SJSA1 (cell line): ENCODE results near the gene TELO2. TPM values are rescaled to one million over a fixed set of nuclear protein-coding genes. Genes with fewer than 3 reads are reported as not detected.
"Not testable (repeated sequence)": the region's sequence is repeated elsewhere in the genome, so short reads cannot be mapped to it uniquely, and the experiment has no call there.

Experiments
- DNase-seq, 2 experiments: peaks; one replicate each; pipeline ENCODE4 v3.0.0-alpha.2; 2015 to 2020; ENCODE audit warnings: low spot score in 2 of 2, low read depth in 1 of 2
- H3K27ac ChIP-seq: fragments of 250-450 bp; sonication (Bioruptor Pico); 2 replicates; pipeline ENCODE4 v1.5.1; 2020; ENCODE audit warnings: mild to moderate bottlenecking, moderate library complexity
- H3K27me3 ChIP-seq: fragments of 250-450 bp; sonication (Bioruptor Pico); replicated peaks from 2 replicates; pipeline ENCODE4 v1.5.1; 2020; ENCODE audit warnings: mild to moderate bottlenecking, moderate library complexity
- H3K36me3 ChIP-seq: fragments of 250-450 bp; sonication (Bioruptor Pico); 2 replicates; pipeline ENCODE4 v1.5.1; 2020; ENCODE audit warnings: mild to moderate bottlenecking
- H3K4me1 ChIP-seq: fragments of 250-450 bp; sonication (Bioruptor Pico); replicated peaks from 2 replicates; pipeline ENCODE4 v1.6.1; 2021; ENCODE audit warnings: mild to moderate bottlenecking
- H3K4me3 ChIP-seq: fragments of 250-450 bp; sonication (Bioruptor Pico); 2 replicates; pipeline ENCODE4 v1.5.1; 2020; ENCODE audit warnings: mild to moderate bottlenecking
- H3K9me3 ChIP-seq: fragments of 250-450 bp; sonication (Bioruptor Pico); replicated peaks from 2 replicates; pipeline ENCODE4 v1.5.1; 2020; ENCODE audit warnings: mild to moderate bottlenecking
- total RNA-seq: library from RNA; depleted of rRNA; stranded (reverse); fragments of >200 nt; shearing (Covaris generic); gene quantifications from 2 replicates; pipeline ENCODE4 v1.2.3, GENCODE V29; 2014

Gene TELO2
- total RNA-seq, 1 experiment from 2014 or later: 19.7 TPM

DNA sequence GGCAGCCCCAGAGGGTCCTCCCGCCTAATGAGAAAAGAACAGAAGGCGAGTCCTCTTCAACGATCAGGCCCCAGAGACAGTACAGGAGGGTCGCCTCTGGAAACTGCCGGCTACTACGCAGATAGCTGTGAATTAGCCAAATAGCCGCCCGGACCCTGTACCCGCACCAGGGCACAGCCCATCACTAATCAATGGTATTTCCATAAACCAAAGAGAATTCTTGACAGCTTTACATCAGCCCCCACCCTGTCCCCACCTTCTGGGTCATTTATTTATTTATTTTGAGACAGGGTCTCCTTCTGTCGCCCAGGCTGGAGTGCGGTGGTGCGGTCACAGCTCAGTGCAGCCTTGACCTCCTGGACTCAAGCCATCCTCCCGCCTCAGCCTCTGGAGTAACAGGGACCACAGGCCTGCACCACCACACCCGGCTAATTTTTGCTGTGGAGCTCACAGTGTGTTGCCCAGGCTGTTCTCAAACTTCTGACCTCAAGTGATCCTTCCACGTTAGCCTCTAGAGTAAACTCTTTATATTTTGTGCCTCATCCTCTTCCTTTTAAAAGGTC lies 17.5 kb upstream of the TELO2 start:
- peak overlapping the region; percentile 94 for H3K4me3 ChIP-seq
- H3K27me3 ChIP-seq: no peaks in the 10 kb centered on the region
- peaks cover 23% of the 10 kb centered on the region for H3K4me1 ChIP-seq
- no peak for DNase-seq
- peak overlapping the region; percentile 77 for H3K27ac ChIP-seq
- peaks cover 10% of the 10 kb centered on the region for H3K36me3 ChIP-seq
- no peaks in the 10 kb centered on the region for H3K9me3 ChIP-seq

- no peak overlapping the region for H3K27ac ChIP-seq
- H3K27me3 ChIP-seq: no peaks in the 10 kb centered on the region
- H3K36me3 ChIP-seq: peaks cover 10% of the 10 kb centered on the region
- H3K9me3 ChIP-seq: no peaks in the 10 kb centered on the region
- peaks cover 26% of the 10 kb centered on the region for H3K4me1 ChIP-seq
- no peak overlapping the region for H3K4me3 ChIP-seq
- DNase-seq: no peak
Measured at GRCh38 chr16:1477033-1477432, 16.1 kb upstream of the TELO2 start.

GRCh38 chr16:1478937-1479336 lies 14.2 kb upstream of the TELO2 start:
- H3K27me3 ChIP-seq: not testable (repeated sequence)
- peaks cover 10% of the 10 kb centered on the region for H3K36me3 ChIP-seq

DNA sequence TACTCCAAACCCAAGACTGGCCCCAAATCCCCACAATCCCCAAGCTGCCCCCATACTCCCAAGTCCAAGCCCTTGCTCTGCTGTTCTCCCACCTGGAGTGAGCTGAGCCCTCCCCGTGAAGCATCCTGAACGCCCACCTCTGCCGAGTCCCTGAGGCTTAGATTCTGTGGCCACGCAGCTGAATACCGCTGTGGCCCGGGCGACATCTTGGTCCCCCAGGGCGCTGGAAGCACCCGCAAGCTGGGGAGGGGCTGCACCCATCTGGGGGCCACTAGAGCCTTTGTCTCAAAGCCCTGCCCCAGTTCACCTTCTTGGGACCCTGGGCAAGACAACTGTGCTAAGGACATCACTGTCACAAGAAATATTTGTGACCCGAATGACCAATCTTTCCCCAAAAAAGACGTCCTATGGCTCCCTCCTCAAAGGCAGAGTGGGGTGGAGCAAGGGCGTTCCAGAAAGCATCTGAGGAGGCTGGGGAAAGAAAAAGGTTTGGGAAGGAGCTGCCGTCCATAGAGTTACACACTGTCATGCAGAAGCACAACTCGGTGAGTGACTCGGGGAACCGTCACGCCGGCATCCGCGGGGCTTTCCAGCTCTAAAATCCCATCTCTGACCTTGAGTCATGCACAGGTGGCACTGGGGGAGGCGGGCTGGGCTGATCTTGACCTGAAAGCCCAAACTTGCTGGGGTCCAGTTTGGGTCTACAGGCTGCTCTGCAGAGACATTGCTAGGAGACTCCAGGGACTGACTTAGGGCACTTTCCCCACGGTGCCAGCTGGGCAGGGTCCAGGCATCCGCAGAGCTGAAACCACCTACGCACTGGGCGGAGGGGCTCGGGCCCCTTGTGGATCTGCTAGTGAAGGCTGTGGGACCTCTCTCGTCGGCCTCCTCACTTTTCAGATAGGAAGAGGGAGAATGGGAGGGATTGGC lies 11.0 kb upstream of the TELO2 start:
- peaks cover 4% of the 10 kb centered on the region for H3K4me1 ChIP-seq
- H3K9me3 ChIP-seq: no peaks in the 10 kb centered on the region
- peak; percentile 20 to 72 for DNase-seq
- no peaks in the 10 kb centered on the region; the same call in 1 of the 2 replicates for H3K27me3 ChIP-seq
- no peak overlapping the region for H3K4me3 ChIP-seq
- H3K36me3 ChIP-seq: no peaks in the 10 kb centered on the region
- no peak overlapping the region for H3K27ac ChIP-seq

More at GRCh38 chr16:1478937-1479336, 14.2 kb upstream of the TELO2 start:
- H3K4me3 ChIP-seq, H3K9me3 ChIP-seq, H3K27ac ChIP-seq, DNase-seq: not testable (repeated sequence)
- peaks cover 24% of the 10 kb centered on the region for H3K4me1 ChIP-seq

DNA sequence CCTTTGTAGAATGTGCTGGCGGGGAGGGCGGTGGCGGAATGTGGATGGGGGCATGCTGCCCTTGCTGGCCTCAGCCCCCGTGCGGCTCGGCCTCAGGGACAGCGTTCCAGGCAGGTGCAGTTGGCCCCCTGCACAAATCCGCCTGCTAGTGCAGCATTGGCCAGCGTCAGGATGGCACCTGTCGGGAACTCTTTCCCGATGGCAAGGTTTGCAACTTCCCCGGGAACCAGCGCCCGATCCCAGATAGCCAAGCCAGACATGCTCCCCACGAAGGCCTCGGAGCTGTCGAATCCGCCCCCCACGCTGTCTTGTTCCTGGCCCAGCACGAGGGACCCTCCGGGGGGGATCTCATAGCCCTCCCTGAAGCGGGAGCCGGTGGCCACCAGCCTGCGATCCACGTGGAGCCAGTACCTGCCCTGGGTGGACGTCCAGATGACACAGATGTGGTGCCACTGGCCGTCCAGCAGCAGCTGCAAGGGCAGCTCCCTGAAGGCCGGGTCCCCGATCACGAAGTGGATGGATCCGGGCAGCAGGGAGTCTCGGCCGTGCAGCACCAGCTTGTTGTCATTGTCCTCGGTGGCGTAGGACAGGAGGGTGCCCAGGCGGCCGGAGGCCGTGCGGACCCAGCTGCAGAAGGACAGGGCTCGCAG lies 7.2 kb upstream of the TELO2 start:
- Histone ChIP-seq H3K27me3 (no peaks in the 10 kb centered on the region; the same call in 1 of the 2 replicates), H3K4me3 (no peak overlapping the region), H3K4me1 (peaks cover 4% of the 10 kb centered on the region), H3K27ac (no peak overlapping the region), H3K36me3 (no peaks in the 10 kb centered on the region), H3K9me3 (no peaks in the 10 kb centered on the region)
- no peak for DNase-seq

DNA sequence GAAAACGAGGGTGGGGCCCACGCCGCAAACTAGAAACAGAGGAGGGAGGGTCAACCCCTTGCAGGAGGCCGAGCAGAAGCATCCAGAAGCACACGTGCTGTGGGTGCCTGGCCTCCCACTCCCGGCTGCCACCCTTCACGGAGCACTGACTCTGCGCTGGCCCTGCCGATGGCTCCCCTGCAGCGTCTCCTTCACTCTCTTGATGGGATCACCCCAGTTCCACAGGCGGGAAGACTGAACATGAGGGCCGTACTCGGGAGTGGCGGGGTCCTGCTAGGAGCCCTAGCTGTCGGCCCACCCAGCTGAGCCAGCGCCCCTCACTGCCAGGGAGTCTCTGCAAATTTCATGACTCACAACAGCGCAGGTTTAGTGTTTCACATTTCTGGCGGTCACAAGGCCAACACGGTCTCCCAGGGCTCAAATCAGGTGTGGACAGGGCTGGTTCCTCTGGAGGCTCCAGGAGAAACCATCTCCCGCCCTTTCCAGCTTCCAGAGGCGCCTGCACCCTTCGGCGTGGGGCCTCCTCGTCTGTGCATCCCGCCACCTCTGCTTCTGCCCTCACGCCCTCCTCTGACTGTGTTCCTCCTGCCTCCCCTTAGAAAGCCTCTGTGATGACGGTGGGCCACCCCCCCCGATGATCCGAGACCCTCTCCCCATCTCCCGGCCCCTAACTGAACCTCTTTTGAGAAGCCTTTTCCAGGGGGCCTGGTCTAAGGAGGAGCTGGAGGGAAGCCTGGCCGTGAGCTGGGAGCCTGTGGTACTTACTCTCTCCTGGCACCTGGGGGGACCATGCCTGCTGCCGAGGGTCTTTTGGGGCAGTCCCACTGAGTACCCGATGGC lies 6.4 kb upstream of the TELO2 start:
- Histone ChIP-seq H3K27ac (no peak overlapping the region), H3K4me3 (no peak overlapping the region), H3K27me3 (no peaks in the 10 kb centered on the region; the same call in 1 of the 2 replicates), H3K9me3 (no peaks in the 10 kb centered on the region), H3K4me1 (peaks cover 4% of the 10 kb centered on the region), H3K36me3 (no peaks in the 10 kb centered on the region)
- no peak for DNase-seq

DNA sequence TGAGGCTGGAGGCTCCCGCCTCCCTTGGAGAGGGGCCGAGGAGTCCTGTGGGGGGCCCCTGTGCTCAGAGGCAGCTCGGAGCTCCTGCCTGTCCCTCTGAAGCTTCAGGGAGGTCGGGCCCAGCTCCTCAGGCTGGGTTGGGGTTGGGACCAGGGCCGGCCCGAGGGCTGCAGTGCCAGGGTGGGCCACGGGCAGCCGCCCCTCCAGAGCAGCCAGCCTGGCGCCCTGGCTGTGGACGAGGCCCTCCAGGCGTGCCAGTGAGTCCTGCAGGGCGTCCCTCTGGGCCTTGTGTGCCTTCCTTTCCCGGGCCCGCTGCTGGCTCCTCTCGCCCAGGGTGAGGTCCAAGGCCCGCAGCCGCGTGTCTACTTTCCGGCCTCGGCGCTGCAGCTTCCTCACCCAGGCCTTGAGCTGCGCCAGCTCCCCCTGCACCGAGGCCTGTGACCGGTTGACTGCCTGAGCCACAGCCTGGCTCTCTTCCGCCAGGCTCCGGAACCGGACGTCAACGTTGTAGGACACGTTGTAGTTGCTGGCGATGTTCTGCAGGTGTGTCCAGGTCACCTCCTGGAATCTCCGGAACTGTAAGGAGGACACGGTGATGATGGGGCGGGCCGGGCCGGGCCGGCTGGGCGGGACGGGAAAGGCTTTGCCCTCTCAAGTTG lies 5.6 kb upstream of the TELO2 start:
- H3K4me1 ChIP-seq: no peaks in the 10 kb centered on the region; the same call in 1 of the 2 replicates
- H3K27ac ChIP-seq: no peak overlapping the region
- no peak overlapping the region for H3K4me3 ChIP-seq
- no peaks in the 10 kb centered on the region; the same call in 1 of the 2 replicates for H3K27me3 ChIP-seq
- DNase-seq: no peak
- H3K36me3 ChIP-seq: no peaks in the 10 kb centered on the region
- H3K9me3 ChIP-seq: no peaks in the 10 kb centered on the region

DNA sequence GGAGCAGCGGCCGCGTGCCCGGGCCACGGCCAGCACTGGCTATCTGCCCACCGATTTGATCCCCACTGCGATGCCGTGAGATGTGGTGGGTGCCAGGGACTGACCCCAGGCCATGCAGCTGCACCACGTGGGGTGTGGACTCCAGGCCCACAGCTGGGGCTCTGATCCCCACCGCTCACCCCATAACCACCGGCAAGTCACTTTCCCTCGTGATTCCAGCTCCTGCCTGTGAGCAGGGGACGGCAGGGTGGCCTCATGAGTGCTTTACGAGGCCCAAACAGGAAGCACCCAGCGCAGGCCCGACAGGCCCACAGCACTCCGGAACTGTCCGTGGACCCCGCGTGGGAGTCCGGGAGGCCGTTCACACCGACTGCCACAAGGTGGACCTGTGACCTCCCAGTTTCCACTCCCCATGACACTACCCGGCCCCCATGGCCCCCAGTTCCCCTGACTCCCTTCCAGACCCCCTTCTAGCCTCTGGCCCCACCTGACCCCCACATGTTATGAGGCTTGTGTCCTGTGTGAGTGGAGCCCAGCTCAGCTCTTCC lies 5.0 kb upstream of the TELO2 start:
- Histone ChIP-seq H3K36me3 (no peaks in the 10 kb centered on the region), H3K4me3 (no peak overlapping the region)

GRCh38 chr16:1488619-1489018 lies 4.5 kb upstream of the TELO2 start, which contains the start of gene PTX4:
PTX4 (minus strand) TSS chr16:1488944; CDS start chr16:1488909, 35 bp downstream.
- Histone ChIP-seq H3K4me1 (peaks cover 5% of the 10 kb centered on the region), H3K36me3 (no peaks in the 10 kb centered on the region), H3K27me3 (no peaks in the 10 kb centered on the region; the same call in 1 of the 2 replicates), H3K27ac (no peak within 1 kb of the TSS), H3K9me3 (0 out of 2 replicates have a peak, but pooled peaks cover 2% of the 10 kb centered on the region), H3K4me3 (no peak within 1 kb of the TSS)
- no peak for DNase-seq

More for the DNA sequence above, 5.0 kb upstream of the TELO2 start:
- no peak overlapping the region for H3K27ac ChIP-seq
- no peaks in the 10 kb centered on the region; the same call in 1 of the 2 replicates for H3K27me3 ChIP-seq
- no peak for DNase-seq
- H3K4me1 ChIP-seq: peaks cover 5% of the 10 kb centered on the region
- H3K9me3 ChIP-seq: 0 out of 2 replicates have a peak, but pooled peaks cover 2% of the 10 kb centered on the region

DNA sequence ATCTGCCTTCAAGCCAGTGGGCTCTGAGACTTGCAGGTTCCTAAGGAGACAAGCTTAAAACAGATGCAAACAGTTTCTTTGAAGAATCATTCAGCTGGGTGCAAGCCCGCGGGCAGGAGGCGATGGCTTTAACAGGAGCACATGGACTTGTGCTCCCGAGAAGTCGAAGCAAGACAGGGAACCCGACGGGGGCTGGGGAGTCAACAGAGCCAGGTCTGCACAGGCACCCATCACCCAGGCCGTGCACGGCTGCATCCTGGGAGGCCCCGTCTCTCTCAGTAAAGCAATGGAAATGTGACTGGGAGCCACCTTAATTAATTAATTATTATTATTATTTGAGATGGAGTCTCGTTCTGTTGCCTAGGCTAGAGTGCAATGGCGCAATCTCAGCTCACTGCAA lies 4.1 kb upstream of the TELO2 start:
- DNase-seq: no peak
- Histone ChIP-seq H3K9me3 (0 out of 2 replicates have a peak, but pooled peaks cover 2% of the 10 kb centered on the region), H3K4me1 (peaks cover 6% of the 10 kb centered on the region), H3K27me3 (no peaks in the 10 kb centered on the region; the same call in 1 of the 2 replicates), H3K36me3 (peaks cover under 1% of the 10 kb centered on the region; the same call in 1 of the 2 replicates), H3K4me3 (no peak overlapping the region), H3K27ac (no peak overlapping the region)

GRCh38 chr16:1491327-1491726 lies 1.8 kb upstream of the TELO2 start:
- peaks cover 13% of the 10 kb centered on the region for H3K4me1 ChIP-seq
- H3K4me3 ChIP-seq: no peak overlapping the region
- no peaks in the 10 kb centered on the region; the same call in 1 of the 2 replicates for H3K27me3 ChIP-seq
- no peak overlapping the region for H3K27ac ChIP-seq
- peaks cover 23% of the 10 kb centered on the region for H3K36me3 ChIP-seq
- no peak for DNase-seq
- H3K9me3 ChIP-seq: 0 out of 2 replicates have a peak, but pooled peaks cover 2% of the 10 kb centered on the region
